Astrocyte of the cerebellum (primary cell): ENCODE measurements around the gene CD300E.
A peak's percentile ranks its signal among the peaks of the same experiment; 100 is the strongest.

Experiments used
- DNase-seq: peaks from one replicate; pipeline ENCODE4 v3.0.0-alpha.2; 2011; ENCODE audit warnings: low read depth
- H3K4me3 ChIP-seq: 2 replicates; pipeline ENCODE4 v1.5.1; 2011; ENCODE audit warnings: mild to moderate bottlenecking, low read depth, low read length, moderate library complexity
- CTCF ChIP-seq: IDR thresholded peaks from 2 replicates; pipeline ENCODE4 v1.5.1; 2012; ENCODE audit warnings: low read length, low read depth, moderate library complexity, mild to moderate bottlenecking; ENCODE audit errors: missing control alignments
- in situ Hi-C: cut with HindIII; loops from 2 replicates; pipeline ENCODE4 v1.10.0; 2017; ENCODE audit warnings: low sequenced_read_pairs

Gene CD300E

GRCh38 chr17:74654742-74655141, 31.2 kb upstream of the CD300E start:
- no peak for DNase-seq
- TF ChIP-seq CTCF: no peak
- H3K4me3 ChIP-seq: no peak overlapping the region
- in situ Hi-C loops: no loop called here

- H3K4me3 ChIP-seq: no peak overlapping the region
- in situ Hi-C loops: no loop called here
- DNase-seq: no peak
- TF ChIP-seq CTCF: no peak
Measured at GRCh38 chr17:74652020-74652419, 28.5 kb upstream of the CD300E start.

GRCh38 chr17:74649909-74650308, 26.4 kb upstream of the CD300E start:
- in situ Hi-C loops: no loop called here
- H3K4me3 ChIP-seq: no peak overlapping the region
- DNase-seq: no peak
- TF ChIP-seq CTCF: no peak

- in situ Hi-C loops: no loop called here
- H3K4me3 ChIP-seq: no peak overlapping the region
- TF ChIP-seq CTCF: no peak
- DNase-seq: no peak
Measured at GRCh38 chr17:74647871-74648672, 24.5 kb upstream of the CD300E start.

- H3K4me3 ChIP-seq: no peak overlapping the region
- in situ Hi-C loops: no loop called here
- DNase-seq: no peak
- peak; percentile 12 for TF ChIP-seq CTCF
Measured at GRCh38 chr17:74646231-74646630, 22.7 kb upstream of the CD300E start.

- in situ Hi-C loops: no loop called here
- TF ChIP-seq CTCF: no peak
- DNase-seq: no peak
- H3K4me3 ChIP-seq: no peak overlapping the region
Measured at GRCh38 chr17:74645010-74645409, 21.5 kb upstream of the CD300E start.
